ENCODE measurements around the gene LRRC49.

DNA sequence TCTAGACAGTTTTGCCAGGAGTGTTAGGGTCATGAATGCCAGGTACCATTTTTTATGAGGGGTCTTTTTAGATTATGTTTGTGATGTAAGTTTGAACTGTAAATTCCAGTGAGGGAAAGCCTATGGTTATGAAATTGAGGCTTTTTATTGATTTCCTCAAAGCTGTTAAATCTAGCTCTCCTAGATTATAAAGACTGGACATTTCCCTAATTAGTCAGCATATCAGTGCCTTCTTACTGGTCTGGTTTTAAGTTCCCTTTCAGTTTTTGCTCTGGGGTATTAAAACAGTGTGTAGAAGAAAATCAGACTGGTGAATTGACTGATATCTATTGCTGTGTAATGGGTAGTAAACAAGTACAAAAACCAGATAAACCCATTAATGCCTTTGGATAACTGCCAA, 39.2 kb downstream of the LRRC49 start:
- TF ChIP-seq, protein P1, sequence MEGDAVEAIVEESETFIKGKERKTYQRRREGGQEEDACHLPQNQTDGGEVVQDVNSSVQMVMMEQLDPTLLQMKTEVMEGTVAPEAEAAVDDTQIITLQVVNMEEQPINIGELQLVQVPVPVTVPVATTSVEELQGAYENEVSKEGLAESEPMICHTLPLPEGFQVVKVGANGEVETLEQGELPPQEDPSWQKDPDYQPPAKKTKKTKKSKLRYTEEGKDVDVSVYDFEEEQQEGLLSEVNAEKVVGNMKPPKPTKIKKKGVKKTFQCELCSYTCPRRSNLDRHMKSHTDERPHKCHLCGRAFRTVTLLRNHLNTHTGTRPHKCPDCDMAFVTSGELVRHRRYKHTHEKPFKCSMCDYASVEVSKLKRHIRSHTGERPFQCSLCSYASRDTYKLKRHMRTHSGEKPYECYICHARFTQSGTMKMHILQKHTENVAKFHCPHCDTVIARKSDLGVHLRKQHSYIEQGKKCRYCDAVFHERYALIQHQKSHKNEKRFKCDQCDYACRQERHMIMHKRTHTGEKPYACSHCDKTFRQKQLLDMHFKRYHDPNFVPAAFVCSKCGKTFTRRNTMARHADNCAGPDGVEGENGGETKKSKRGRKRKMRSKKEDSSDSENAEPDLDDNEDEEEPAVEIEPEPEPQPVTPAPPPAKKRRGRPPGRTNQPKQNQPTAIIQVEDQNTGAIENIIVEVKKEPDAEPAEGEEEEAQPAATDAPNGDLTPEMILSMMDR (conservative IDR thresholded peaks at IDR 0.05; ENCODE audit: low read length): no peak
- no peak for TF ChIP-seq EZH2phosphoT487 (IDR thresholded peaks at IDR 0.05; ENCODE audit: borderline replicate concordance, low read depth, low read length)
